Stimulated activated naive CD8-positive, alpha-beta T cell treated with anti-CD3 and anti-CD28 coated beads, Interleukin-15, amount 100 ng/mL, for 72 hours (primary cell): Measurements from ENCODE around the gene BCCIP.
A peak's percentile ranks its signal among the peaks of the same experiment; 100 is the strongest.

ENCODE experiments used
- ATAC-seq: fragments of 150-1000 bp; cut with Tn5 transposase; 2 replicates; pipeline ENCODE4 v1.10.0; 2021; ENCODE audit warnings: mild to moderate bottlenecking, moderate library complexity
- DNase-seq, 2 donors: peaks; one replicate each; pipeline ENCODE4 v3.0.0; 2021 to 2022
- H3K27ac Mint-ChIP-seq, 2 donors: one replicate each; pipeline ENCODE4 v1.8.0; 2022; ENCODE audit warnings: mild to moderate bottlenecking in 2 of 2, mixed read lengths in 2 of 2, moderate library complexity in 2 of 2
- H3K27me3 Mint-ChIP-seq: one replicate; pipeline ENCODE4 v1.8.0; 2022; ENCODE audit warnings: mixed read lengths
- H3K4me1 Mint-ChIP-seq: one replicate; pipeline ENCODE4 v1.8.0; 2022; ENCODE audit warnings: mild to moderate bottlenecking, mixed read lengths
- H3K4me3 Mint-ChIP-seq, 2 donors: one replicate each; pipeline ENCODE4 v1.8.0; 2022; ENCODE audit warnings: mild to moderate bottlenecking in 2 of 2, mixed read lengths in 2 of 2, moderate library complexity in 1 of 2
- H3K9me3 Mint-ChIP-seq, 2 donors: one replicate each; pipeline ENCODE4 v1.8.0; 2022; ENCODE audit warnings: mixed read lengths in 2 of 2

Gene BCCIP

GRCh38 chr10:125816548-125816947, 6.8 kb upstream of the BCCIP start:
- Mint-ChIP-seq H3K27ac (no peak overlapping the region), H3K4me3 (no peak overlapping the region), H3K27me3 (no peaks in the 10 kb centered on the region), H3K9me3 (no peaks in the 10 kb centered on the region), H3K4me1 (peaks cover 13% of the 10 kb centered on the region)
- no peak for ATAC-seq
- DNase-seq: no peak

- ATAC-seq: no peak
- Mint-ChIP-seq H3K27me3 (no peaks in the 10 kb centered on the region), H3K4me1 (peaks cover 20% of the 10 kb centered on the region)
Observed at GRCh38 chr10:125817337-125817946, 5.9 kb upstream of the BCCIP start.

GRCh38 chr10:125820701-125821100, 2.6 kb upstream of the BCCIP start:
- Mint-ChIP-seq H3K27me3 (no peaks in the 10 kb centered on the region), H3K27ac (peak overlapping the region in 1 of 2 donors; percentile 26), H3K9me3 (no peaks in the 10 kb centered on the region), H3K4me3 (no peak overlapping the region), H3K4me1 (peaks cover 24% of the 10 kb centered on the region)
- DNase-seq: no peak
- no peak for ATAC-seq

More at GRCh38 chr10:125817337-125817946, 5.9 kb upstream of the BCCIP start:
- Mint-ChIP-seq H3K9me3 (no peaks in the 10 kb centered on the region), H3K4me3 (no peak overlapping the region), H3K27ac (no peak overlapping the region)
- no peak for DNase-seq

GRCh38 chr10:125823663-125824251, 411 bp downstream of the BCCIP start:
- ATAC-seq (peak; percentile 2), DNase-seq (peak in 1 of 2 donors; percentile 13)
- H3K9me3 Mint-ChIP-seq: no peaks in the 10 kb centered on the region
- no peak overlapping the region for H3K4me3 Mint-ChIP-seq
- H3K4me1 Mint-ChIP-seq: peaks cover 46% of the 10 kb centered on the region
- H3K27me3 Mint-ChIP-seq: no peaks in the 10 kb centered on the region
- no peak overlapping the region for H3K27ac Mint-ChIP-seq

GRCh38 chr10:125824736-125825135, 1.4 kb downstream of the BCCIP start:
- Mint-ChIP-seq H3K4me3 (no peak overlapping the region), H3K27me3 (no peaks in the 10 kb centered on the region), H3K27ac (no peak overlapping the region), H3K9me3 (no peaks in the 10 kb centered on the region), H3K4me1 (peaks cover 52% of the 10 kb centered on the region)
- ATAC-seq: no peak
- no peak for DNase-seq

GRCh38 chr10:125827133-125827532, 3.8 kb downstream of the BCCIP start:
- peaks cover 34% of the 10 kb centered on the region for H3K4me1 Mint-ChIP-seq
- no peaks in the 10 kb centered on the region for H3K27me3 Mint-ChIP-seq
- H3K9me3 Mint-ChIP-seq: no peaks in the 10 kb centered on the region
- DNase-seq: no peak
- H3K4me3 Mint-ChIP-seq: no peak overlapping the region
- ATAC-seq: no peak
- peak overlapping the region in 1 of 2 donors; percentile 47 for H3K27ac Mint-ChIP-seq

- DNase-seq: no peak
- H3K27me3 Mint-ChIP-seq: no peaks in the 10 kb centered on the region
- peak; percentile 28 for ATAC-seq
- H3K27ac Mint-ChIP-seq: peak overlapping the region in 1 of 2 donors; percentile 46
- H3K4me3 Mint-ChIP-seq: no peak overlapping the region
- peaks cover 33% of the 10 kb centered on the region for H3K4me1 Mint-ChIP-seq
- no peaks in the 10 kb centered on the region for H3K9me3 Mint-ChIP-seq
Observed at GRCh38 chr10:125828311-125828710, 5.0 kb downstream of the BCCIP start.

- Mint-ChIP-seq H3K4me1 (no peaks in the 10 kb centered on the region), H3K27ac (no peak overlapping the region), H3K27me3 (no peaks in the 10 kb centered on the region), H3K9me3 (no peaks in the 10 kb centered on the region), H3K4me3 (no peak overlapping the region)
- ATAC-seq (no peak), DNase-seq (no peak)
Observed at GRCh38 chr10:125836746-125837145, 13.4 kb downstream of the BCCIP start.

- H3K27ac Mint-ChIP-seq: peak overlapping the region in 1 of 2 donors; percentile 6
Observed at GRCh38 chr10:125838802-125839575, 15.6 kb downstream of the BCCIP start.

GRCh38 chr10:125840406-125840805, 17.1 kb downstream of the BCCIP start:
- no peak for DNase-seq
- no peak for ATAC-seq
- no peak overlapping the region for H3K4me3 Mint-ChIP-seq
- H3K9me3 Mint-ChIP-seq: no peaks in the 10 kb centered on the region
- H3K27ac Mint-ChIP-seq: no peak overlapping the region
- no peaks in the 10 kb centered on the region for H3K27me3 Mint-ChIP-seq
- H3K4me1 Mint-ChIP-seq: no peaks in the 10 kb centered on the region

More at GRCh38 chr10:125838802-125839575, 15.6 kb downstream of the BCCIP start:
- no peak for ATAC-seq
- Mint-ChIP-seq H3K9me3 (no peaks in the 10 kb centered on the region), H3K27me3 (no peaks in the 10 kb centered on the region), H3K4me3 (no peak overlapping the region), H3K4me1 (no peaks in the 10 kb centered on the region)
- DNase-seq: no peak

GRCh38 chr10:125840955-125841354, 17.6 kb downstream of the BCCIP start:
- no peak for ATAC-seq
- Mint-ChIP-seq H3K4me3 (no peak overlapping the region), H3K27me3 (no peaks in the 10 kb centered on the region), H3K27ac (no peak overlapping the region), H3K4me1 (no peaks in the 10 kb centered on the region), H3K9me3 (no peaks in the 10 kb centered on the region)
- DNase-seq: no peak

GRCh38 chr10:125843603-125844329, 20.4 kb downstream of the BCCIP start:
- Mint-ChIP-seq H3K4me1 (no peaks in the 10 kb centered on the region), H3K27me3 (no peaks in the 10 kb centered on the region), H3K27ac (no peak overlapping the region), H3K9me3 (no peaks in the 10 kb centered on the region), H3K4me3 (no peak overlapping the region)
- no peak for ATAC-seq
- no peak for DNase-seq

- no peaks in the 10 kb centered on the region for H3K4me1 Mint-ChIP-seq
- no peak overlapping the region for H3K4me3 Mint-ChIP-seq
- no peak overlapping the region for H3K27ac Mint-ChIP-seq
- H3K9me3 Mint-ChIP-seq: no peaks in the 10 kb centered on the region
- DNase-seq: no peak
- ATAC-seq: no peak
- no peaks in the 10 kb centered on the region for H3K27me3 Mint-ChIP-seq
Observed at GRCh38 chr10:125844751-125845221, 21.4 kb downstream of the BCCIP start.

GRCh38 chr10:125845617-125846016, 22.3 kb downstream of the BCCIP start:
- Mint-ChIP-seq H3K9me3 (no peaks in the 10 kb centered on the region), H3K27me3 (no peaks in the 10 kb centered on the region), H3K27ac (no peak overlapping the region), H3K4me1 (no peaks in the 10 kb centered on the region), H3K4me3 (no peak overlapping the region)
- DNase-seq: no peak
- no peak for ATAC-seq

- DNase-seq: no peak
- Mint-ChIP-seq H3K27me3 (no peaks in the 10 kb centered on the region), H3K9me3 (no peaks in the 10 kb centered on the region), H3K27ac (no peak overlapping the region), H3K4me3 (no peak overlapping the region), H3K4me1 (no peaks in the 10 kb centered on the region)
- no peak for ATAC-seq
Observed at GRCh38 chr10:125846894-125847293, 23.5 kb downstream of the BCCIP start.
